Amygdala (tissue), 56 donors: ENCODE measurements around the gene PRKCE.

Experiments
- DNase-seq, 56 donors: peaks; one replicate each; lab custom pipeline; 2025; lab: John Stamatoyannopoulos, UW

Gene PRKCE

DNA sequence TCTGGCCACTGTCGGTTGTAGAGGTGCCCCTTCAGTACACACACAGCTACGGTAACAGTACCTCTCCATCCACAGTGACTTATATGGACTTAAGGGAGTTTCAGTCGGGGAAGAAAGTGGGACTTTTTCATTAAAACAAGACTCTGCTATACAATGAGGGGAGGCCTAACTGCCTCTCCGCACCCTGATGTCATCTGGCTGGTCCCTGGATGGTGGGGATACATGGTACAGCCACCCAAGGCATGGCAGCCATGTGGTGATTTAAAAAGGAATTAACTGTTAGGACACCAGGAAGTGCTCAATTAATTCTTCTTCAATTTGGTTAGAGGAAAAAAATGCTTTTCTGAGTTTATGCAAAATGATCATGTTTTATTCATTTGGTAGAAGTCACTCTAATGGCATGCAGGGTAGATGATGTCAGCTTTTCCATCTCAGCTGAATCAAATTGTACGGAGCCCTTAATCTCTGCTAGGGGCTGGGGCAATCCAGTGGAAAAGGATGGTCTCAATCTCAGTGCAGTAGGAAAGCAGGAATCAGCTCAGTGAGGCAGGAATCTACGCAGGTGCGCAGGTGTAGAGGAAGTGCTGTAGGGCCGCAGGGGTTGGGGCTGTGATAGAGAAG, 243.9 kb downstream of the PRKCE start:
- no peak for DNase-seq

GRCh38 chr2:45896311-45896710, 244.8 kb downstream of the PRKCE start:
- no peak for DNase-seq

GRCh38 chr2:45897842-45898241, 246.4 kb downstream of the PRKCE start:
- DNase-seq, result no peak

GRCh38 chr2:45898819-45899218, 247.3 kb downstream of the PRKCE start:
- DNase-seq, result peak in 1 of 56 donors; percentile 22

GRCh38 chr2:45899926-45900325, 248.5 kb downstream of the PRKCE start:
- no peak for DNase-seq

DNA sequence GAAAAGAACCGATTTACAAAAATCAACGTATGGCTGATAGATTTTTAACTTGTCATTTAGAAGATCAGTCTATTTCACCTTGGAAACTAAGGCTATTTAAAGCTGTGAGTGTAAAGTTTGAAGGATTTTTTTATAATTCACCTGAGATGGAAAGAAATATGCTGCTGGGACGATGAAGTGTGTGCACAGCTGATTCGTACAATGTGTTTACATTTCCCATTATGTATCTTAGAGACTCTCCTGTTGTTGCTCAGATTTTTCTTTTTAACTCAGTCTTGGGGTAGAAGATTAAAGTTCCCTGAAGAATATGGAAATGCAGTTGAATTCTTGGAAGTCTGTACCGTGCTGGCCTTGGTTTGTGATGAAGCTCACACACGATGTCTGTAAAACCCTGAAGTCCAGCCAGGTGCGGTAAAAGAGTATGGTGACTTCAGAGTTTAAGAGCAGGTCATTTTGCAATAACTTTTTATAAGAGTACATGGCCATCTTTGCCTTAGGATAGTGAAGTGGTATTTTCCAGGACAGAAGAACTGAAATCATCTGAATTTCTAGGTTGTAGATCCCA, 250.1 kb downstream of the PRKCE start:
- no peak for DNase-seq

DNA sequence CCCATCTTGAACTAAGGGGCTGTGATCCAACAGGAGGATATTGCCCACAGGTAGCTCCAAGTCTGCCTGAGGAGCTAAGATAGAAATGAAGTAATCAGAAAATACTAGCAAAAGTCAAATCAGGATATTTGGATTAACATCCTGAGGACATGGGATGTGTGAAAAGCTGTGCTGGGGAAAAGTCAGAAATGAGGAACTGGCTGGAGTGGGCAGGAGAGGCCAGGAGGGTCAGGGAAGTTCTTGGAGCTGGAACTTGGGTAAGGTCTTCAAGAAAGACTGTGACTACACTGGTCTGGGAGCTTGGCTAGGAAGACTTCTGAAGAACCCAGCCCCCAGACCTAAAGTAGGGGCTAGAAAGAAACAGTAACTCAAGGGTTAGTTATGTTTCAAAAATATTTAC, 250.9 kb downstream of the PRKCE start:
- no peak for DNase-seq

- DNase-seq, result no peak
Observed at GRCh38 chr2:45902781-45903375, 251.4 kb downstream of the PRKCE start.

DNA sequence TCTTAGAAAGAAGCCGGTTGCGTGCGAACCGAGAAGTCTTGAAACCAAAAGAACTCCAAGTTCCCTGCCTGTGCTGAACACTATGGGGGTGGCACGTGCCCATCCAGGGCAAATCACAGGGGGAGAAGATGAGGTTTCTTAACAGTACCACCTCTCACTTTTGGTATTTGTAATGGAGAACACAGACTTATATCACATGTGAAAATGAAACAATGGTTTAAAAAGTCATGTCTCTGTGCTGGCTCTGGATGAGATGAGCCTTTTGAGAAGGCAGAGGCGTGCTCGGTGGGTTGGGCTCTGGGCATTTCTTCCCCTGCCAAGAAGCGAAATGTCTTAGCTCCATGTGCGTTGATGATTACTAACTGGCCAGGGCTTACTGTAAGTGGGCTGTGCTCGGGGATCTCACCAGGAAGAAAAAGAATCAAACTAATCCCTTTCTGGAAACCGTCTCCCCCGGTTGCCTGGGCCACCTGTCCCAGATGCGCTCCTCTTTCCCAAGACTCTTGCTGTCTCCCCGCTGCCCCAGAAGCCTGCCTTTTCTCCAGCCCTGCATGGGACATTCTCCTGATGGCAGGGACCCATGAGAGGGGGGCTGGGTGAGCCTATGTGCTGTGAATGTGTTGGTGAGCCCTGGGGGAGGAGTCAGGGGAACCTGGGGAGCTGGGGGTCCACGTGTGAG, 252.9 kb downstream of the PRKCE start:
- DNase-seq, result peak in 13 of 56 donors; percentile 19 to 57 (median 36)

DNA sequence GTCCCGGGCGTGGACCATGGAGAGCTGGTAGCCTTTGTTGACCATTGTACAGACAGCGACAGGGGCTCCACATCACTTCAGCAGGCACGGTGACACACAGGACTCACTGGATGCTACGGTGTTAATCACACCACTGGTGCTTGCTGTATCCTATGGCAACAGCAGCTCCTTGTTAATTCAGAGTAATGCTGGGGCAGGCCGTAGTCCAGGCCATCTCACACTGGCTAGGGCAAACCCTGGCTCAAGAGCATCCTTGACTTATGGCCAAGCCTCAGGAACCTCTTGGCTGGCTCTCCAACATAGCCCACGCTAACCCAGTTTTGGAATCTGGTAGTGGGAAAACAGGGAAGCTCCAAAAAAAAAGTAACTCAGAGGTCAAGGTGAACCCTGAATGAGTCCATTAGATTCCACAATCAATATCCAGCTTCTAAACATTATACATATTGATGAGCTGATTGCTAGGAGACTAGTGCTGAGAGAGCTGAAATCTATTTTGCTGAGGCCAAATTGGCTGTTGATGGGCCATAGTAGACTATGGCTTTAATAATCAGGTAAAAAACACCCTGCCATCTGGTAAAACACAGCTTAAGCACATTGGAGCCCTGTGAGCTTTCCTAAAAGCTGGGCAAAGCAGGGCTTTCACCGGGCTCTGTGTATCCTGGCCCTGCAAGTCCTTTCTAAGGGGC, 253.6 kb downstream of the PRKCE start:
- peak in 15 of 56 donors; percentile 10 to 59 (median 45) for DNase-seq

DNA sequence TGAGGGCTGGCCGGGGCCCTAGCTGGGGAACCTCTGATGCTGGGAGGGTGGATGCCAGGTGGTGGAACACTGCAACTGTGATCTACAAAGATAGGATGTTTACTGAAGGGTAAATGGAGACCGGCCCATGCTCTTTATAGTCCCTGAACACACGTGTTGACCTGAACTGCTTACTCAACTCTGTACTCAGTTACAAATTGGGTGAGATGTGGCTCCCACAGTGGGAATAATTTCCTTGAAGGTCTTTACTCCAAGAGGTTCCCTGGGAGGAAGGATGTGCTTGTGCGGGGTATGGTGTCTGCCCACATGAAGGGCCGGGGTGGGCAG, 254.1 kb downstream of the PRKCE start:
- DNase-seq, result no peak

- no peak for DNase-seq
Observed at GRCh38 chr2:45907592-45907991, 256.1 kb downstream of the PRKCE start.

DNA sequence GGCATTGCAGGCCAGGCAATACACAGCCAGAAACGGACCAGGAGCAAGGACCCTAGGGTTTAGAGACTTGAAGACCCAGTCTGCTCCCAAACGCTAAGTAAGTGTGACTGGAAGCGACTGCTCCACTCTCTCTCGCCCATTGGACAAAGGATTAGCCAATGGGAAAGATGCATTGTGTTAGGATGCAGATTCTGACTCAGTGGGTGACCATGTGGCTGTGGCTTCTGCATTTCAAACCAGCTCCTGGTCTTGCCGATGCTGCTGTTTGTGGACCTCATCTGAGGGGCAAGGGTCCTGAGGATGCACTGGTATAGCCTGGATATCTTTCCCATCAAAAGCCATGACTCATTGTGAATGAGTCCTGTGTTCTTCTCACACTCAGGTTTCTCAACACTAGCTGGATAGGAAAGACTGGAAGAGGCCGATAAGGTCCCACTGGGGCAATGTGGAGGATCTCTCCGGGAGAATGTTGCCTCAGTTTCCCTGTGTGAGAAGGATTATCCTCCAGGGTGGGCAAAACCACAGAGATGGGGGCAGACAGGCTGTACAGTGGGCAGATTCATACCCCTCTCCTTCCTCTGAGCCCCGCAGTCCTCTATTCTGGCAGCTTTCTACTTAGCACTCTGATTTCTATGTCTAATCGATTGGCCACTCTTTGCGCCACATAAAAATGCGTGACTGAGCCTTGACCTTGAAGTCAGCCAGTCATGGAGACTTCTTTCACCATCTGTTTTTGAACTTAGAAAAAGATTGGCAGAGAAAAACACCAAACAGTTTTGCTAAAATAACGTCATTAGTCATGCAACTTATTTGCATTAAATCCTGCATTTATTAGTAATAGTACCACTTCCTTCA, 257.1 kb downstream of the PRKCE start:
- DNase-seq, result no peak

- no peak for DNase-seq
Observed at GRCh38 chr2:45909171-45909565, 257.7 kb downstream of the PRKCE start.

- DNase-seq, result peak in 16 of 56 donors; percentile 9 to 68 (median 24)
Observed at GRCh38 chr2:45909677-45910191, 258.3 kb downstream of the PRKCE start.

- no peak for DNase-seq
Observed at GRCh38 chr2:45910473-45911060, 259.1 kb downstream of the PRKCE start.

DNA sequence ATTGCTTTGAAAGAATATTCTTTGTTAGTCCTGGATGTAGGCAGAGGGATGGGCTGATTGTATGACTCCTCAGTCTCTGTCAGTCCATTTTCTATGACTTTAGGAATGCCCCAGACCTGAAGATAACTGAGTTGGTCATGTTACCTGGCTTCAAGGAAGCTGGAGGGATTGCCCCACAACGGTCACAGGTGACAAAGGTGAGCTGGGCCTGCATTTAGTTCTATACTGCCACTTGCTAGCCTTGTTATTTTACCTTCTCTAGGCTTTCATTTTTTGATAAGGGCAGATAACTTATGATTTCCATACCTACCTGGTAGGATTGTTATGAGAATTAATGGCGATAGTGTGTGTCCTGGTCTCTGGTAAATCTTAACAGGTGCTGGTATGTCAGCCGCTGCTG, 260.1 kb downstream of the PRKCE start:
- no peak for DNase-seq

DNA sequence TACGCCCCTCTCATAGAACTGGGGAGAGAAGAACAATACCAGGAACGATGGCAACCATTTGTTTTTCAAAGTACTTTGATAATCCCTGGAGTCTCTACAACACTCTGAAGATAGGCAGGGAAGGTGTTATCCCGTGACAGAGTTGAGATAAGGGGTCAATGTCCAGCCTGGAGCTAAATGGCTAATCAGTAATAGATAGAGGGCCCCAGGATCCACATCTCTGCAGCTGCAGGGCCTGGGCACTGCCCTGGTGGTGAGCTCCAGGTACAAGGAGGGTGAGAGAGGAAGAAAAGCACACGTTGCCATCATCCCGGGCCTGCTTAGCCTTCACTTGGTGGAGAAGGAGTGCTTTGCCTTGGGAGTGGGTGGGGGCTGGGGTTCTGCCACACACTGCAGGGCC, 260.6 kb downstream of the PRKCE start:
- DNase-seq, result no peak

DNA sequence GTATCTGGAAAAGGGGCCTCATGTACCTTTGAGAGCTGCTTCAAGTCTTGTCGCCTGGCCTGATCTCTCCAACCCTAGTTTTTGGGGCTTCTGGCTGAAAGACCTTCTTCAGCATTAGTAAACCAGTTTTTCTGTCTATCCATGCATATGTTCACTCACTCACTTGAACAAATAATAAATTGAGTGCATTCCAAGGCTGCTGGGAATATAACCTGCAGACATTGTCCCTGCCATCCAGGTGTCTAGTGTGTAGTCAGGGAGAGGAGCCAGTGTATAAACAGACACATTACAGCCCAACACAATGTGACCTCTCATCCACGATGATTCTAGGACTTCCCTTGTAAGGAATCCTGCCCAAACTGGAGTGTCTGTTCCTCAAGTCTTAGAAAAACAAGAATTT, 262.1 kb downstream of the PRKCE start:
- no peak for DNase-seq

DNA sequence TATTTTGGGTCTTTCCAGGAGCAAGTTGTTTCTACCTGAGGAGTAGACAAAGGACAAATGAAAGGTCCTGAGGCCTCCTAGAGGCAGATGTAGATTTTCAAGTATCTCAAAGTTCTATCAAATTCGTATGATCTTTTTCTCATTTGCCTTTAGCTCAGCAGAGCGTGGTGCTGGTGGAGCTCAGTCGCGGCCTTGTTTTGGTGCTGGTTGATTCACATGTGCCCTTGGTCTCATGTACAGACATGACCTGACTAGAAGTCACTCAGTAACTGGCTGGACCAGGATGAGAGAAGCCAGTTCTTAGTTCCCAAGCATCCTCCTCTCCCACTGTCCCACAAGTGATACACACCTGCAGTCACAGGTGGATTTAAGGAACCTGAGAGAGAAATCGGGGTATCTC, 264.0 kb downstream of the PRKCE start:
- DNase-seq, result no peak
